Small intestine (tissue), 7 donors: ENCODE data around the gene FABP6. TPM values are rescaled to one million over a fixed set of nuclear protein-coding genes. Genes with fewer than 3 reads are reported as not detected.

ENCODE experiments used
- DNase-seq, 2 donors: peaks; one replicate each; pipeline versions ENCODE4 v3.0.0 to v3.0.0-alpha.2; 2013
- FAIRE-seq: peaks from 2 replicates; lab custom pipeline; 2012; peaks lifted over from hg19 to GRCh38; lab: Jason Lieb, UNC
- H3K27ac ChIP-seq, 3 donors: one replicate each; pipeline ENCODE4 v1.5.1; 2013; ENCODE audit warnings: low read length in 2 of 3, mild to moderate bottlenecking in 2 of 3, control low read depth in 1 of 3, inconsistent platforms in 1 of 3, low read depth in 1 of 3, moderate library complexity in 1 of 3
- H3K27me3 ChIP-seq, 3 donors: one replicate each; pipeline ENCODE4 v1.6.1; 2013; ENCODE audit warnings: low read length in 3 of 3, inconsistent platforms in 1 of 3; ENCODE audit not compliant: control insufficient read depth in 3 of 3, insufficient read depth in 3 of 3
- H3K36me3 ChIP-seq, 3 donors: one replicate each; pipeline ENCODE4 v1.6.1; 2013; ENCODE audit warnings: low read length in 3 of 3, inconsistent platforms in 1 of 3, low read depth in 1 of 3, mild to moderate bottlenecking in 1 of 3, moderate library complexity in 1 of 3; ENCODE audit not compliant: control insufficient read depth in 3 of 3, insufficient read depth in 2 of 3
- H3K4me1 ChIP-seq, 3 donors: one replicate each; pipeline ENCODE4 v1.6.1; 2013; ENCODE audit warnings: low read length in 2 of 3, inconsistent platforms in 1 of 3, low read depth in 1 of 3, mild to moderate bottlenecking in 1 of 3, moderate library complexity in 1 of 3; ENCODE audit not compliant: control insufficient read depth in 3 of 3, insufficient read depth in 2 of 3
- H3K4me3 ChIP-seq, 3 donors: one replicate each; pipeline ENCODE4 v1.5.1; 2013; ENCODE audit warnings: low read length in 3 of 3, control low read depth in 1 of 3, inconsistent platforms in 1 of 3, low read depth in 1 of 3, mild to moderate bottlenecking in 1 of 3, moderate library complexity in 1 of 3
- H3K9me3 ChIP-seq, 2 donors: one replicate each; pipeline ENCODE4 v1.6.1; 2013; ENCODE audit warnings: low read depth in 1 of 2, low read length in 1 of 2; ENCODE audit not compliant: control insufficient read depth in 2 of 2, insufficient read depth in 1 of 2
- WGBS, 3 donors: extraction: QIAGEN DNeasy Blood & Tissue Kit; methylation state at CpG; one replicate each; pipeline ENCODE4 v1.1.7; 2013; 5-methylcytosine and 5-hydroxymethylcytosine counted together
- polyA plus RNA-seq, 4 donors: library from polyadenylated mRNA; stranded (reverse) in 3 of 4; unstranded in 1 of 4; fragments of 200-250 nt in 3 of 4; fragments of 120-200 nt in 1 of 4; gene quantifications; one replicate each; pipeline versions ENCODE4 v1.2.1 to v1.2.3, GENCODE V29; 2013
- donor health status: healthy with polysubstance abuse.
- donor health status: control.
- donor health status: control.
- donor health status: Bipolar disorder and iron deficiency.
- donor health status: healthy.

Gene FABP6
- polyA plus RNA-seq, 4 donors = 1.5 to 201 TPM; not detected in 2

DNA sequence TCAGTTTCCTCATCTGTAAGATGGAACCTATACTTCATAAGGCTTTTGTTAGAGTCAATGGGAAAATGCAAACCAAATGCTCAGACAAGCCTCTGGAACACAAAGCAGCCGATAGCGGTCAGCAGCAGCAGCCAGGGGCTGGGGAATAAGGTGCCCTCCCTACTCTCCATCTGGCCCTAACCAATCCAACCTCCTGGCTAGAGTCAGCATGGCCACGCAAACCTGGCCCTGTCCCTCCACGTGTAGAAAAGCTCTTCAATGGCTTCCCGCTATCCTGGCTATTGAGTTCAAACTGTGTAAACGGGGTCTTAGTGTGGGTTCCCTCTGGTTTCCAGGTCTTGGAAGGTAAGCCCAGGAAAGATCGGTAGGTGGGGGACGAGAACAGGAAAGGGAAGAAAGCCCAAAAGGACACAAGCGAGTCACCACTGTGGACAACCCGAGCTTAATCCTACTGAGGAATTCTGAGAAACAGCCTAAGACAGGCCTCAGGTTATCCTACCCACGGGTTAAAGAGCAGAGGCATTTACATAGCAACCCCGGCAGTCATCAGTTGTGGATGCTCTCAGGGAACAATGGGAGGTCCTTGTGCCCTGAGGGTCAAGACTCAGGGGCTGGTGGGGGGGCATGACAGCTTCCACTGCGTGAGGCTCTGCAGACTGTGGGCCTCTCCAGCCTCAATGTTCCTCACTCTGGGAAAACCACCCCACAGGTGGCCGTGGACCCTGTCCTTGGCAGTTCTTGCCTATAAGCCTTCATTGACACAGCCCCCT lies 30.9 kb downstream of the FABP6 start:
- H3K27ac ChIP-seq = peak overlapping the region in 1 of 3 donors; percentile 87
- H3K36me3 ChIP-seq = peaks cover 0 to 39% (median 0%) of the 10 kb centered on the region in 3 donors
- no peaks in the 10 kb centered on the region for H3K27me3 ChIP-seq
- DNase-seq (no peak), FAIRE-seq (no peak)
- no peaks in the 10 kb centered on the region for H3K9me3 ChIP-seq
- H3K4me3 ChIP-seq = no peak overlapping the region
- peaks cover 8 to 43% (median 8%) of the 10 kb centered on the region in 3 donors for H3K4me1 ChIP-seq
- 81 to 87% (median 85%) methylated on average over 14 of the region's 14 CpGs for WGBS, 3 donors

DNA sequence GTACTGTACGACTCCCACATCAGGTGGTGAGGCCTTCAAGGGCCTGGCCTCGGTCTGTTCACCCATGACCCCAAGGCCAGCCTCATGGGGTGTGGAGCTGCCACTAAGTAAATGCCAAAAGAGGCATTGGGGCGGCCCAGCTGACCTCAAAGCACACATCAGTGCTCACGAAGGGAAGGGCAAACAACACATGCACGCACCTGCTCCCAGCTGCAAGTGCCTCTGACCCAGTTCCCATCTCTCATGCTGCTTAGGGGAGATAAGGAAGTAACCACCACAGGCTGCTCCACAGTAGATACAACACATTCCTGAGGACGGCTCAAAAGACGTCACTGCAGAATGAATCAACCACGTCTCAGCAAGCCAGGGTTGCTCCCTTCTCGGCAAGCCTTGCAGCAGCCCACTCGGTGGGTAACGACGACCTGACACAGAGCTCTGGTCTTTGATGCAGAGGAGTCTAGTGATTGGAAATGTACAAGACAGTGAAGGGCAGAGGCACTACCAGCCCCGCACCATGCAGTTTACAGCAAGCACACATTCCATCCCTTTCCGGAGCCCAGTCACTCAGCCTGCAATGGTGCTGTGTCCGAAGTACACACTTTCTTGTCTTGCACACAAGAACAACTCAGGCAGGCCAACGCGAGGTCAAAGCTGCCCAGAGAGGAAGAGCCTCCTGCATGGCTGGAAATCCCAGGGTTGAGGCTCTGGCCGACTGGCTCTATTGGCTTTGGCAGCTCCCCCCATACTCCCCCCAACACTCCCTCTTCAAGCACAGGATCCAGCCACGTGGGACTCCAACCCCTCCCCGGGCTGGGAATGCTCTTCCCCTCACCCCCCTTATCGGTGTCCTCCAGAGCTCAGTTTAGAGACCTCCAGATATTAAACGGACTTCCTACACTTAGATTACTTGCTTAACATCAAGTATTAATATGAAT lies 31.8 kb downstream of the FABP6 start:
- FAIRE-seq (no peak), DNase-seq (peak; percentile 77 to 89)
- Histone ChIP-seq H3K4me3 (no peak overlapping the region), H3K27ac (peak overlapping the region in 1 of 3 donors; percentile 87), H3K4me1 (peaks cover 8 to 43% (median 8%) of the 10 kb centered on the region in 3 donors), H3K27me3 (no peaks in the 10 kb centered on the region), H3K9me3 (no peaks in the 10 kb centered on the region), H3K36me3 (peaks cover 0 to 34% (median 0%) of the 10 kb centered on the region in 3 donors)
- WGBS, 3 donors = 22 to 42% (median 28%) methylated on average over 22 of the region's 22 CpGs

DNA sequence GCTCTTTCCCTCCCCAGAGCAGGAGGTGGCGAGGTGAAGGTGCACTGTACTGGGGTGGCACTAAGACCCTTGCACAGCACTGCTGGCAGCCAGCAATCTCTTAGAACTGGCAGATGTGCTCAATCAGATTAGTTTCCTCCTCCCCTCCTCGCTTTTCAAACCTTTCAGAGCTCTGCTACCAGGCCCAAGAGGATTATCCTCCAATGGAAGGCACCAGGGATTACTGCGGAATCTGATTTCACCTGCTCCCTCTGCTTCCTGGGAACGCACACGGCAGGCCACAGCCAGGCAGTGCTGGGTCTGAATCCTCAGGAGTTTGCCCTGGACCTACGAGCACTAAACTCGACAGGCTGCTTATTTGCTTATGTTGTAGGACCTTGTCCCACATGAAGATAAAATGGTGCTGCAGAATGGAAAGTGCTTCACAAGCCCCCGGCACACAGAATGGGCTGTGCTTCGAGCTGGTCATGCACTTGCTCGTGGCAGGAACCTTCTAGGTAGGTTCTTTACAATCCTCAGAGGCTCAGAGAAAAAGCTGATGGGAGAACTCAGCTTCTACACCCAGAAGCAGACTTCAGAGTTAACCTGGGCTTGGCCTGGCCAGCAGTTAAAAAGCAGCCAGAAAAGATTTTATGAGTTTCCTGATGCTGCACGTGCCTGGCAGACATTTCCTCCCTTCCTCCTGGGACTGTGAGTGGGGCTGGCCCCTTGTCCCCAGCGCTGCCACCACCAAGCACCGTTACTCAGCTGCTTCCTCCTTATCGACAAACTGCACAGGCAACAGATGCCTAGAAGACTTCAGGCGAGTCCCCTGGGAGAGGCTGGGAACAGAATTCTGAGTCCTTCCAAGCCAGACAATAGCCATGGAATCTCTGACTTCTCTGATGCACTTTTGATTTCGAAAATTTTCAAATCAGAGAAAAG lies 33.1 kb downstream of the FABP6 start:
- Histone ChIP-seq H3K4me1 (peaks cover 8 to 43% (median 8%) of the 10 kb centered on the region in 3 donors), H3K9me3 (no peaks in the 10 kb centered on the region), H3K36me3 (peaks cover 0 to 37% (median 0%) of the 10 kb centered on the region in 3 donors), H3K27ac (peak overlapping the region in 2 of 3 donors; percentile 38 to 87), H3K27me3 (no peaks in the 10 kb centered on the region), H3K4me3 (no peak overlapping the region)
- FAIRE-seq = no peak
- 14 to 41% (median 30%) methylated on average over 16 of the region's 16 CpGs for WGBS, 3 donors
- DNase-seq = peak; percentile 57 to 78

DNA sequence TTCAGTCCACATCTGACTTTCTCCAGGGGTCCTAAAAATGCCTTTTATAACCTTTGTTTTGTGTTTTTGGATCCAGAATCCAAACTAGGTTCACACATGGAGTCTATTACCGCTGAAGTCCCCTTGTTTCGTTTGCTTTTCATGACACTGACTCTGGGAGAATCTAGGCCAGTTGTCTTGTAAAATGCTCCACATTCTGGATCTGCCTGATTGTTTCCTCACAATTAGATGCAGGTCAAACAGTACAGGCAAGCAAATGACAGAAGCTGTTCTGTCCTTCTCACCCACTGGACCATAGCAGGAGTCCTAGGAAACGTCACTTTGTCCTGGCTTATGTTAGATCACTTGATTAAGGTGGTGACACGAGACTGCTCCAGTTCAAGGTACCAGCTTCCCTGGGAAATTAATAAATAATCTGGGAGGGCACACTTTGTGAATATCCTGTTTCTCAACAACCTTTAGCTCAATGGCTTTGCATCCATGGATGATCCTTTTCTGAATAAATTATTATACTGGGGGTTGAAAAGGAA lies 34.1 kb downstream of the FABP6 start:
- H3K4me1 ChIP-seq = peaks cover 8 to 43% (median 8%) of the 10 kb centered on the region in 3 donors
- WGBS, 3 donors = 43 to 75% (median 57%) methylated on average over 4 of the region's 4 CpGs
- peak in 1 of 2 donors; percentile 27 for DNase-seq

DNA sequence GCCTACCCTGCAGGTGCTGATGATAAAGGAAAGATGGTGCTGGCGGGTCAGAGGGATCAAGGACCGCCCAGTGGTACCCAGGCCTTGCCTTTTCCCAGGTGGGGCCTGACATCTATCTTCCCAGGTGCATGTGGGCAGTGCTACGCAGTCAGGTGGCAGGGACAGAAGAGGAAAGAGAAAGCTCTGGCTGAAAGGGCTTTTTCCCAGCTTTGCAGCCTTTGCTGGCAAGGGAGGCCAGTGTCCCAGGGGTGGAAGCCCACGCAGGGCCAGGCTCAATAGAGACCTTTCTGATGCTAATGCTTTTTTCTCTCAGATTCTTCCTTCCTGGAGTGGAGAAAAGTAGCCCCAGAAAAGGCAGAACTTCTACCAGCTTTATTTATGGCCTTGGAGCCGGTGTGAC lies 36.7 kb downstream of the FABP6 start:
- 80 to 92% (median 90%) methylated on average over 5 of the region's 5 CpGs for WGBS, 3 donors
- DNase-seq (no peak), FAIRE-seq (no peak)
- Histone ChIP-seq H3K9me3 (no peaks in the 10 kb centered on the region), H3K4me1 (peaks cover 7 to 31% (median 8%) of the 10 kb centered on the region in 3 donors), H3K27ac (no peak overlapping the region), H3K4me3 (no peak overlapping the region), H3K27me3 (no peaks in the 10 kb centered on the region), H3K36me3 (peaks cover 0 to 42% (median 0%) of the 10 kb centered on the region in 3 donors)

More for the DNA sequence above, 34.1 kb downstream of the FABP6 start:
- no peak for FAIRE-seq
- Histone ChIP-seq H3K4me3 (no peak overlapping the region), H3K27me3 (no peaks in the 10 kb centered on the region), H3K36me3 (peaks cover 0 to 41% (median 0%) of the 10 kb centered on the region in 3 donors), H3K9me3 (no peaks in the 10 kb centered on the region), H3K27ac (peak overlapping the region in 1 of 3 donors; percentile 87)

DNA sequence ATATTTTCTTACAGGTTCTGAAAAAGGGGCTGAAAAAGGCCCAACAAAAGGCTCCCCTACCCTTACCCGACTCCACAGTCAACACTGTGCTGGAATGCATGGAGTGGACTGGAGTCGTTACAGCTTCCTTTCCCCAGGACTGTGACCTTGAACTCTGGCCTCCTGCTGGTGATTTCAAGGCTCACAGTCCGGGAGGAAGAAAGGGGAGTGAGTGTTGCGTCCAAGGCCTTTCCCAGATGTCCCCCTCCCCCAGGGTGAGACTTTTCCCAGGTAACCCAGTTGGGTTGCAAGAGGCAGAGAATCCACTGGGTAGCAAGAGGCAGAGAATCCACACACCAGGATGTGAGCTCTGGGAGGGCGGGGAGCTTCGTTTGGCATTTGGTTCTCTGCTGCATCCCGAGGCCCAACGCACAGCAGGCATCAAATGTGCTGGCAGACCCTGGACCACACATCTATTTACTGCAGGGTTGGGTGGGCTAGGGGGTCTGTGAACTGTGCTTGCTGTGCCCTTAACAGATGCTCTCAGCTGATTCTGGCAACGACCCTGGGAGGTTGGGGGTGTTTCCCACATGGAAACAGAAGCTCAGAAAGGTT lies 37.5 kb downstream of the FABP6 start:
- Histone ChIP-seq H3K27me3 (no peaks in the 10 kb centered on the region), H3K36me3 (peaks cover 0 to 47% (median 0%) of the 10 kb centered on the region in 3 donors), H3K4me3 (no peak overlapping the region), H3K9me3 (no peaks in the 10 kb centered on the region), H3K27ac (no peak overlapping the region), H3K4me1 (peaks cover 2 to 23% (median 8%) of the 10 kb centered on the region in 3 donors)
- FAIRE-seq (no peak), DNase-seq (peak; percentile 43 to 44)
- 60 to 68% (median 68%) methylated on average over 9 of the region's 9 CpGs for WGBS, 3 donors

DNA sequence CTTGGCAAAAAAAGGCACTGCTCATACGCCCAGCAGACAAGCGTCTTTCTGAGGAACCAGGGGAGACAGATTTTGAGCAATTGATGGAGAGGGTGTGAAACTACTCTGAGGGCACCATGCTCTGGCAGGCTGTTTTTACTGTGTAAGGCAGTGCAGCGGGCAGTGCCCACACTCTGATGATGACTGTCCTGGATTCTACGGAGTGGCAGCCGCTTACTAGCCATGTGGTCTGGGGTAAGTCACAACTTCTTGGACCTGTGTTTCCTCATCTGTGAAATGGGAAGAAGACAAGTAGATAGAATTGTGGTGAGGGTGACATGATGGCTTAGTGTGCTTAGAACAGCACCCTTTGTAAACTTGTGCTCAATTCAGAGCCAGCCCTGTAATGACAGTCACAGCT lies 38.8 kb downstream of the FABP6 start:
- no peak for FAIRE-seq
- H3K4me1 ChIP-seq = peaks cover 0 to 10% (median 0%) of the 10 kb centered on the region in 3 donors

More for the DNA sequence above, 38.8 kb downstream of the FABP6 start:
- H3K27me3 ChIP-seq = no peaks in the 10 kb centered on the region
- H3K4me3 ChIP-seq = no peak overlapping the region
- 83 to 91% (median 85%) methylated on average over 5 of the region's 5 CpGs for WGBS, 3 donors
- no peaks in the 10 kb centered on the region for H3K9me3 ChIP-seq
- no peak overlapping the region for H3K27ac ChIP-seq
- no peak for DNase-seq
- H3K36me3 ChIP-seq = peaks cover 0 to 46% (median 0%) of the 10 kb centered on the region in 3 donors
